Nucleus accumbens (tissue), 56 donors: ENCODE results near the gene TIGD4.

Experiments used
- DNase-seq, 56 donors: peaks; one replicate each; lab custom pipeline; 2025; lab: John Stamatoyannopoulos, UW

Gene TIGD4

DNA sequence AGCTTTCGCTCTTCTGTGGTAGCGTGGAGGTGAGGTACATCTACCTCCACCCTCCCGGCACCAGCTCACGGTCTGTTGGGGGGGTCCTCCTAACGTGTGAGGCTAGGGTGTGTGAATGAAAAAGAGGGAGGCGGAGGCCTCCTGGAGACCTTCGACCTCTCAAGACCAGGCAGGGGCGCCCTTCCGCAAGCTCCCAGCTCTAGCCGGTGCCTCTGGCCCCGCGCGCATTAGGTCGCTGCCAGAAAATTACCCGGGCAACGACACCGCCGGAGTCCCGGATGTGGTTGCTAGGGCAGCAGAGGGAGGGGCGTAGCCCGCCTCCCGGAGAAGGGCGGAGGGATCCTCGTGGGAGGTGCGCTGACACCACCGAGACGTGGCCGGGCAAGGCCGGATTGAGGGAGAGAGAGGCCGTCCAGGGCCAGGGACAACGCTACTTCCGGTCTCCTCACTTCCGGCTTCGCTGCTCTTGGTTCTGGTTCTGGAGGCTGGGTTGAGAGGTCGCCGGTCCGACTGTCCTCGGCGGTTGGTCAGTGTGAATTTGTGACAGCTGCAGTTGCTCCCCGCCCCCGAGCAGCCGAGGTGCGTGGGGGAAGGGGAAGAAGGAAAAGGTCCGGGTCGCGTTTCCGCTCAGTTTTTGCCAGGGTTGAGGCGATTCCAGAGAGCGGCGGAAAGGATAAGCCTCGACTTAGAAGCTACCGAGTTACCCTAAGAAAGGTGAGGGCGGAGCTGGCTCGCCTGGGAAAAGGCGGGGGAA lies at the start of gene TIGD4, which contains the start of gene ARFIP1:
TIGD4 (minus strand) TSS at position 218 of the 754 bp plus-strand sequence. CDS start 8,726 bp downstream, outside the sequence.
ARFIP1 (plus strand) TSS at position 442 of the 754 bp plus-strand sequence. CDS start 49,680 bp downstream, outside the sequence.
- DNase-seq = peak; percentile 89 to 99 (median 98)

DNA sequence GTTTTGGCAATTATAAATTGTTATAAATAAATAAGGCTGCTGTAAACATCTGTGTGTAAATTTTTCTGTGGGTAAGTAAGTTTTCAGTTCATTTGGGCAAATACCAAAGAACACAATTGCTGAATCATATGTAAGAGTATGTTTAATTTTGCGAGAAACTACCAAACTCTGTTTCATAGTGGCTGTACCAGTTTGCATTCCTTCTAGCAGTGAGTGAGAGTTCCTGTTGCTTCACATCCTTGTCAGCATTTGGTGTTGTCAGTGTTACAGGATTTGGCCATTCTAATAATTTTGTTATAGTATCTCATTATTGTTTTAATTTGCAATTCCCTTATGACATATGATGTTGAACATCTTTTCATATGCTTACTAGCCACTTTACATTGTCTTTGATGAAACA lies 48.6 kb upstream of the TIGD4 start:
- no peak for DNase-seq

DNA sequence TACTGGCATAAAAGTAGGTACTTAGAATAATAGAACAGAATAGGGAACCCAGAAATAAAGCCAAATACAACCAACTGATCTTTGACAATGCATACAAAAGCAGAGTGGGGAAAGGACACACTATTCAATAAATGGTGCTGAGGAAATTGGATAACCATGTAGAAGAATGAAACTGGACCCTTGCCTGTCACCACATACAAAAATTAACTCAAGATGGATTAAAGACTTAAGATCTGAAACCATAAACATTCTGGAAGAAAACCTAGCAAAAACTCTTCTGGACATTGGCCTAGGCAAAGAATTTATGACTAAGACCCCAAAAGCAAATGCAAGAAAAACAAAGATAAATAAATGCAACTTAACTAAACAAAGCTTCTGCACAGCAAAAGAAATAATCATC lies 45.8 kb upstream of the TIGD4 start:
- DNase-seq = no peak

DNA sequence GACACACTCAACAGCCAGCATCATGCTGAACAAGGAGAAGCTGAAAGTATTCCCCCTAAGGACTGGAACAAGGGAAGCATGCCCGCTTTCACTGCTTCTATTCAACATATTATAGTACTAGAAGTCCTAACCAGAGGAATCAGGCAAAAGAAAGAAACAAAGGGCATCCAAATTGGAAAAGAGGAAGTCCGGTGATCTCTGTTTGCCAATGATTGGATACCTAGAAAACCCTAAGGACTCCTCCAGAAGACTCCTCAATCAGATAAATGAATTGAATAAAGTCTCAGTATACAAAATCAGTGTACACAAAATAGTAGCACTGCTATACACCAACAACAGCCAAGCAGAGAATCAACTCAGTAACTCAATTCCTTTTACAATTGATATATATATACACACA lies 45.0 kb upstream of the TIGD4 start:
- no peak for DNase-seq

DNA sequence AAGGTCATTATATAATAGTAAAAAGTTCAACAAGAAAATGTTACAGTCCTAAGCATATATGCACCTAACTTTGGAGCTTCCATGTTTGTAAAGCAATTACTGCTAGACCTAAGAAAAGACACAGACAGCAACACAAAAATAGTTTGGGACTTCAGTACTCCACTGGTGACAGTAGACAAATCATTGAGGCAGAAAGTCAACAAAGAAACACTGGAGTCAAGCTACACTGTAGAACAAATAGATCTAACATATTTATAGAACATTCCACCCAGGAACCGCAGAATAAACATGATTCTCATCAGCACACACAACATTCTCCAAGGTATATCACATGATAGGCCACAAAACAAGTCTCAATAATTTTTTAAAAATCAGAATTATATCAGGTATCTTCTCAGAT lies 42.8 kb upstream of the TIGD4 start:
- no peak for DNase-seq

DNA sequence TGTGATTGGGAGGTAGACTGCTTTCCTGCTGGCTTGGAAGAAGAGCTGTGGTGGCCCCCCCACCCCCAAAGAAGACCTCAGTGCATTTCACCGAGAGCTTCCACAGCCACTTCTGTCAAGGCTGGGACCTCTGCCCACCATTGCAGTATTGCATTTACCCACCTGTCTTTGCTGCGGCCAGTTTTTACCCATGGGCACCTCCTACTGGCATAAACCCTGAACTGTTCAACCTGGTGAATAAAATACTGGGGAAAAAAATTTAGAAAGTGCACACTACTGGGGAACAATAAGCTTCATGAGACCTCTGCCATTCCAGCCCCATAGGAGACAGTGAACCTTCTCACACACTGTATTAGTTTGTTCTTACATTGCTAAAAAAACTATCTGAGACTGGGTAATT lies 40.5 kb upstream of the TIGD4 start:
- DNase-seq = no peak

DNA sequence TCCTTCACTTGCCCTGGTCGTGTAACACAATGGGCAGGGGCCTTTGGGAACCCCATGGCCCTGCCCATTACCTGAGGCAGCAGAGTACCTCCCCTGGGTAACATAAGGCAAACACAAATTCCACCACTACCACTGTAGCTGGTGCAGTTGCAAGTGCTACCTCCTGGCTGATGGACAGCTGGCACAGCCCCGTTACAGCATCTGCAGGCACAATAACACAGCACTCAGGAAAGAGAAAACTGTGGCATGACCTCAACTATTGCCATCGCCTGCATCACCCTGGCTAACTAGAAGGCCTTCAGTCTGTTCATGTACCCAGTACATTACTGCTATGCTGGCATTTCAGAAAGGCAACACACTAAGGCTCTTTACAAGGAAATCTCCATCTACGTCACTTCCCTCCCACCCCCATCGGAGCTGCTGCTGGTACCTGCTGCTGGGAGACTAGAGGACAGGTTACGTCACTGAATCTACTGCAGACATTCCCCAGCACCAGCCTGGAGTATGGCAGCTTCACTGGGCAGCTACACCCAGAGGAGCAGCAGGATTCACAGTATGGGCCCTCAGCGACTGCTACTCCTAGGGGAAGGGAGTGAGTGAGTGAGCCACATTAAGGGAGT lies 39.6 kb upstream of the TIGD4 start:
- peak in 6 of 56 donors; percentile 4 to 45 (median 30) for DNase-seq

DNA sequence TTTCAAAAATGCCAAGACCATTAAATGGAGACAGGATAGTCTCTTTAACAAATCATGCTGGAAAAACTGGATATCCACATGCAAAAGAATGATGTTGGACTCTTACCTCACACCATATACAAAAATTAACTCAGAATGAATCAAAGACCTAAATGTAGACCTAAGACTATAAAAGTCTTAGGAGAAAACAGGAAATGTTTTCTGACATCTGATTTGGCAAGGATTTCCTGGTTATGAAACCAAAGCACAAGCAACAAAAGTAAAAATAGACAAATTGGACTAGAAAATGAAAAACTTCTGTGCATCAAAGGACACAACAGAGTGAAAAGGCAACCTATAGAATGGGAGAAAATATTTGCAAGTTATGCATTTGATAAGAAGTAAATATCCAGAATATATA lies 37.8 kb upstream of the TIGD4 start:
- DNase-seq = no peak

DNA sequence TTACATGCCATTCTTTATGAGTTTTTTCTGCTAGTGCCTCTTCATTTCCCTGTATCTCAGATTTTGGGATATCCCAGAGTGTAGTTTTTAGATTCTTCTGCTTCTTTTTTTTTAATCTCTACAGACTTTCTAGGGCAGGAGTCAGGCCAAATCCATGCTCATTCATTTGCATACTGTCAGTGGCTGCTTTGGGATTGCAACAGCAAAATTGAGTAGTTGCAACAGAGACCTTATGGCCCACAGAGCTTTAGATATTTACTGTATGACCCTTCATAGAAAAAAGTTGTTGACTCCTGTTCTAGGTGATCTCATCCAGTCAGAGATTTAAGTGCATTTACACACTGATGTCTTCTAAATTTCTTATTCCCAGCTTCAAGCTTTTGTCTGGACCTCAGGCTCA lies 35.5 kb upstream of the TIGD4 start:
- DNase-seq = no peak

DNA sequence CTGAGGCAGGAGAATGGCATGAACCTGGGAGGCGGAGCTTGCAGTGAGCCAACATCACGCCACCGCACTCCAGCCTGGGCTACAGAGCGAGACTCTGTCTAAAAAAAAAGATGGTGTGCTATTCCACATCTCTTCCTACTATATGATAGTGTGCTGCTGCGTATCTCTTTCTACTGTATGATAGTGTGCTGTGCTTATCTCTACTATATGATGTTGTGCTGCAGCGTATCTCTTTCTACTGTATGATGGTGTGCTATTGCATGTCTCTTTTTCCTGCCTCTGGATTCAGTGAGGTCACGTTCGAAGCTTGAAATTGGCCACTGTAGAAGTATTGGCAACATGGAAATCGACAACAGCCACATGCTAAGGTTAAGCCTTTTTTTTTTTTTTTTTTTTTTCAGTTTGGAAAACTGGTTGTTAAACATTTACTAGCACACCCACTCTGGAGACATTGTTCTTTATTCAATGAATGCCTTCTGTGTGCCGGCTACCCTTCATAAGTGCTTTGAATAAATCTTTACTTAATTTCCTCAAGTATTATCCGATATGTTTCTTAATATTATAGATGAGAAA lies 31.3 kb upstream of the TIGD4 start:
- DNase-seq = no peak

DNA sequence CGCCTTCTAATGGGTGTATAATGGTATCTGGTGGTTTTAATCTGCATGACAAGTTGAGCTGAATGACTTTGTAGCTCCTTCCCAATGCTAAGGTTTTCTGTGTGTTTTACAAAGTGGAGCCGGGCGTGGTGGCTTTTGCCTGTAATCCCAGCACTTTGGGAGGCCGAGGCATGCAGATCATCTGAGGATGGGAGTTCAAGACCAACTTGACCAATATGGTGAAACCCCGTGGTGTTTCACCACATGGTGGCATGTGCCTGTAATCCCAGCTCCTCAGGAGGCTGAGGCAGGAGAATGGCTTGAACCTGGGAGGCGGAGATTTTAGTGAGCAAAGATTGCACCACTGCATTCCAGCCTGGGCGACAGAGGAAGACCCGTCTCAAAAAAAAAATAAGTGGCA lies 29.1 kb upstream of the TIGD4 start:
- DNase-seq = no peak

DNA sequence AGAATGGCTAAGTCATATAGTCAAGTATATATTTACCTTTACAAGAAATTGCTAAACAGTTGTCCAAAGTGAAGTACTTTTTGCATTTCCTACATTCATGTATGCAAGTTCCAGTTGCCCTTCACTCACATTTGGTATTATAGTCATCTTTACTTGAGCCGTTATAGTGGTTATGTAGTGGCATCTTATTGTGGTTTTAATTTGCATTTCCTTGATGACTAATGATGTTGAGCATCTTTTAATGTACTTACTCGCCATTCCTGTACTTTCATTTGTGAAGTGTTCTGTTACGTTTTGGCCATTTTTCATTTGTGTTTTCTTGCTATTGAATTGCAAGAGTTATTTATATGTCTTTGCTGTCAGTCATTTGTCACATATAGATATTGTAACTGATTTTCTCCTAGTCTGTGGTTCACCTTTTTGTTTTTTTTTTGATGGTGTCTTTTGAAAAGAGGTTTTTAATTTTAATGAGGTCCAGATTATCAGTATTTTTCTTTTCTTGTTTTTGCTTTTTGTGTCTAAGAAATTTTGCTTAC lies 27.8 kb upstream of the TIGD4 start:
- DNase-seq = no peak

DNA sequence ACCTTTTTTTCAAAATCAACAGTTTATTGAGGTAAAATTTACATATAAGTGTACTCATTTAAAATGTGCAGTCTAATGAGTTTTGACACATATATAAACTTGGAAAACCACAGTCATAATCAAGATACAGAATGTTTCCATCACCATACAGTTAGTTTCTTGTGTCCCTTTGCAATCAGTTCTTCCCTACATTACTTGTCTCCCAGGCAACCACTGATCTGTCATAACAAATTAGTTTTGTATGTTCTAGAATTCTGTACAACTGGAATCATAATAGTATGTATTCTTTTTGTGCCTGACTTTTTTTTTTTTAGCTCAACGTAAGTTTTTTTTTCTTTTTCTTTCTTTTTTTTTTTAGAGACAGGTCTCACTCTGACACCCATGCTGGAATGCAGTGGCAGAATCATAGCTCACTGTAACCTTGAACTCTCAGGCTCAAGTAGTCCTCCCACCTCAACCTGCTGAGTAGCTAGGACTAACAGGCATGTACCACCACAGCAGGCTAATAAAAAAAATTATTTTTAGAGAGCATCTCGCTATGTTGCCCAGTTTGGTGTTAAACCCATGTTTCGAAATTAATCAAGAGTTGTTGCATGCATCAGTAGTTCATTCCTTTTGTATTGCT lies 27.1 kb upstream of the TIGD4 start:
- no peak for DNase-seq

DNA sequence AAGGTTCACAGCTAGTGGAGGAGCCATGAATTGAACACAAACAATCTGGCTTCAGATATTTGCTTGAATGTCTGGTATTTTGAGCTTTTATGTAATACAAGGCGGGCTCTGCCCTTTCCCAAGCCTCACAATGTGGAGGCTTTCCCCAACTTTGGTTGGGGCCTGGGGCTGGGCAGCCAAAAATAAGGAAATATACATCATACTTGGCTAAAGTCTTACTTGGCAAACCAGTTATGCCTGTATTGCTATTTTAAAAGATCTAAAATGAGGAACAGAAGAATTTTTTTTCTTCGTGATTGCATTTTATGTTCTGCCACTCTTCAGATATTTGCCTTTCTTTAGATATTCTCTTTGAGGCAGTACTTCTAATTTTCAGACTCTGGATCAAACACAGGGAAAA lies 26.3 kb upstream of the TIGD4 start:
- DNase-seq = no peak

DNA sequence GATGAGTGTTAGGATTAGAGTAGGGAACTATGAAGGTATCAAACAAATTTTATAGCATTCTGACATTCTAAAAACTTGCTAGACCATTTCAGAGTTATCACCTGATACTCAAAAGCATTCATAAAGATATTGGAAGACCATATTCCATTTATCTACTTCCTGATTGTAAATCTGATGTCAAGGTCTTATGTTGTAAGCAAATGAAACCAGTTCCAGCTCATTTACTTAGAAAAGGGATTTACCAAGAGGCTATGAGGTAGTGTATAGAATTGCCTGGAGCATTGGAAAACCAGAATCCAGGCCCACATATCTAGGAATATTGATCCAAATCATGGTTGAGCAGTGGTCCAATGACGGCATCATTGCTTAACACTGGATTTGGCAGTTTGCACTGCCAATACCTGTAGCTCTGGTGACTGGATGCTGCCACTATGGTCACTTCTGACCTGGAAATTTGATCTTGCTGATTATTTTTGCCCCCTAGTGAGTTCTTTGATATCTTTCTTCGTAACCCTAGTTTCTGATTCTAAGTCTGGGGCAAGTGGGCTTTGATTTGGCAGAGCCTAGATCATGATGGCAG lies 25.6 kb upstream of the TIGD4 start:
- DNase-seq = no peak

DNA sequence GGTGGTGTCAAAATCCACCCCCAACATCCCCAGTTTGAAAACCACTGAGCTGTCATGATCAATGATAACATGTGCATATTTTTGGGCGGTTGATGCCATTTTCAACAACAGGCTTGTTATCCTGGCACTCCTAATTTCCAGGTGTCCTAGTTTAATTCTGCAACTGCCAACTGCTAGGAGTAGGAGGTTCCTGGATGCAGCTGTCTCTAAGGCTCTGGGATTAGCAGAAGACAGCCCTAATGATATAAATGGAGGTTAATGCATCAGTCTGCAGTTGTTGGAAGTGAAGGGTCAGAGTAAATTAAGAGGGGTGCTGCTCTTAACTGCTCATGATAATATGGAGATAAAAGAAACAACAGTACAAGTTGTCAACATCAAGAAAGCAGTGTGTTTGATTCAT lies 24.0 kb upstream of the TIGD4 start:
- peak in 1 of 56 donors; percentile 1 for DNase-seq

DNA sequence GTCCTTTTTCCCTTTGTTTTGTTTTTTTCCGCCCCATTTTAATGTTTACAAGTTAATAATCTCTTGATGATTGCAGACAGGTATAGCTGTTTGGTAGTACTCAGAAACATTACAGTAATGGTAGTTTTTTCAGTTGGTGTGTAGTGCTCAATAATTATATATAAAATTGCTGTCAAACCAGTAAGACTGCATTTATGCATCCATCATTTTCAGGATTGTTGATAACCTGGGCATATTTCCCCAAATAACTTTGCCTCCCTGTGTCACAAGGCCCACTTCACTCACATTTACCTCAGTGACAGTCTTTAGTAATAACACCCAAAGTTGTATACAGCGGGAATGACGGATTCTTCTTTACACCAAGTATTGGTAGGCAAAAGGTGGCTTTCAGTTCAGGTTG lies 16.4 kb upstream of the TIGD4 start:
- no peak for DNase-seq

DNA sequence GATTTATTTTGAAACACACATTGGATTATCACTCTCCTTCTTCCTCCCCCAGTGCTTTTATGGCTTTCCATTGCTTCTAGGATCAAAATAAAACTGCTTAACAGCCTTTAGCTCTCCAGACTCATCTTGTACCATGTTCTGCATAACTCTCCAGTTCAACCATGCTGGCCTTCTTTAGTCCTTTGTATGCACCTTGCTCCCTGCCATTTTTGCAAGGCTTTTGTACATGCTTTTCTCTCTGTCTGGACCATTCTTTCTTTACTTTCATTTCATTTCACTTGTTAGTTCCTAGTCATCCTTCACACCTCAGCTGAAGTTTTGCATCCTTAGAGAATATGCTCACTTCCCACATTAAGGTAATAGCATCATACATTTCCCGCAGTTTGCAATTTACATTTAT lies 7.1 kb upstream of the TIGD4 start:
- no peak for DNase-seq

DNA sequence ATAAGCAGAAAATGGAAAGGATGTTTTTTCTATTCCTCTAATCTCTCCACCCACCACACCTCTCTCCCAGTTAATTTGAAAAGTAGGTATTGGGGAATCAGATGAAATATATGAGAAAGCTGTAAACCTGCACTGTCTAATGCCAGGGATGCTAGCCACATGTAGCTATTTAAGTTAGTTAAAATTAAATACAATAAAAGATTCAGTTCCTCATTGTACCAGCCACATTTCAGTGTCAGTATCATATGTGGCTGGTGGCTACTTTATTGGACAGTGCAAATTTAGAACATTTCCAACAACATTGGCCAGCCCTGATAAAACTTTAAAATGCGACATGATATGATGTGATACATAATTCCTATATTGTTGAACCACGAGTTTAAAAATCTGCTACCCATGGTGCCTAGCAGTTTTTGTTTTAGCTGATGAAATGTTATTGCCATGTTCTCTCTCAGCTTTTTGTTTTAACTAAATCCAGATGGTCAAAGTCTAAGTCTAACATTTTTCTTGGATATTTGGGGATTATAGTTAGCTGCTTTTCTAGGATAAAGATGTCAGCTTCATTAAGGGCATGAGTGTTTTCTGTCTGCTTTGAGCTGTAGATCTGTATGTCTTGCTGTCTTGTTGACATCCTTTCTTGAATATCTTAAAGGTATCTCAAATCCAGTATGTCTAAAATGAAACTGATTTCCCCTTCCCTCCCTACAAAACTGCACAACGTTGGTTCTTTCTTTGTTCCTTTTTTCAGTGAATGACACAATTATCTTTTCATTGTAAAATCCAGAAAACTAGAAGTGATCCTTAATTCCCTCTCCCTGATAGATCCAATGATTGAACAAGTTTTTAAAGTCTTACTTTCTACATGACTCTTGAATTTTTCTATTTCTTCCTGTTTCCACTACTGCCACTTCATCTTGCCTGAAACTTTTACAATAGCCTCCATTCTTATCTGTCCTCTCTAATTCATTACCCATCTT lies 6.4 kb upstream of the TIGD4 start:
- no peak for DNase-seq
